Spleen (tissue), 11 donors: ENCODE results near the gene SOS1. TPM values are rescaled to one million over a fixed set of nuclear protein-coding genes. Genes with fewer than 3 reads are reported as not detected.

ENCODE experiments used
- DNase-seq: peaks from one replicate; pipeline ENCODE4 v3.0.0-alpha.2; 2020
- H3K27ac ChIP-seq, 8 donors: fragments of 200-600 bp; sonication (generic) in 7 of 8; 1 replicate in 4 of 8; 2 replicates in 4 of 8; pipeline versions ENCODE4 v1.5.0 to v1.8.0; 2016 to 2021; ENCODE audit warnings: inconsistent platforms in 4 of 8, mild to moderate bottlenecking in 4 of 8, moderate library complexity in 1 of 8
- H3K27me3 ChIP-seq, 7 donors: fragments of 200-600 bp; sonication (generic) in 6 of 7; replicated peaks in 1 of 7; 1 replicate in 4 of 7; 2 replicates in 3 of 7; pipeline versions ENCODE4 v1.5.0 to v1.8.0; 2016 to 2021; ENCODE audit warnings: inconsistent platforms in 3 of 7, mild to moderate bottlenecking in 1 of 7
- H3K36me3 ChIP-seq, 6 donors: fragments of 200-600 bp; sonication (generic) in 5 of 6; 1 replicate in 4 of 6; 2 replicates in 2 of 6; pipeline versions ENCODE4 v1.5.0 to v1.8.0; 2016 to 2021; ENCODE audit warnings: inconsistent platforms in 2 of 6
- H3K4me1 ChIP-seq, 6 donors: fragments of 200-600 bp; sonication (generic) in 5 of 6; 1 replicate in 3 of 6; 2 replicates in 3 of 6; pipeline versions ENCODE4 v1.5.0 to v1.8.0; 2016 to 2021; ENCODE audit warnings: inconsistent platforms in 3 of 6
- H3K4me3 ChIP-seq, 8 donors: fragments of 200-600 bp; sonication (generic) in 7 of 8; 1 replicate in 4 of 8; 2 replicates in 4 of 8; pipeline versions ENCODE4 v1.5.0 to v1.8.0; 2016 to 2021; ENCODE audit warnings: inconsistent platforms in 4 of 8, mild to moderate bottlenecking in 4 of 8, moderate library complexity in 2 of 8
- H3K9me3 ChIP-seq, 8 donors: fragments of 200-600 bp; sonication (generic) in 7 of 8; 1 replicate in 4 of 8; 2 replicates in 4 of 8; pipeline versions ENCODE4 v1.5.0 to v1.8.0; 2016 to 2021; ENCODE audit warnings: inconsistent platforms in 4 of 8
- CTCF ChIP-seq, 11 experiments: fragments of 200-600 bp in 7 of 11; fragments of 450-650 bp in 4 of 11; sonication (generic) in 4 of 11; IDR thresholded peaks in 8 of 11; conservative IDR thresholded peaks in 3 of 11; 1 replicate in 7 of 11; 2 replicates in 4 of 11; pipeline versions ENCODE4 v1.4.0 to v1.8.0; 2016 to 2021; ENCODE audit warnings: antibody characterized with exemption in 11 of 11, inconsistent platforms in 4 of 11, mild to moderate bottlenecking in 1 of 11
- POLR2A ChIP-seq, 3 donors: fragments of 450-650 bp; IDR thresholded peaks; one replicate each; pipeline ENCODE4 v1.5.1; 2017; ENCODE audit warnings: antibody characterized with exemption in 3 of 3, mild to moderate bottlenecking in 1 of 3
- POLR2AphosphoS5 ChIP-seq, 3 donors: sonication (generic); formaldehyde crosslinking; IDR thresholded peaks; one replicate each; pipeline ENCODE4 v1.5.1; 2017; ENCODE audit warnings: antibody characterized with exemption in 3 of 3
- WGBS, 5 donors: extraction: QIAGEN DNeasy Blood & Tissue Kit in 3 of 5; methylation state at CpG; one replicate each; pipeline versions ENCODE4 v1.1.5 to v1.1.7; 2013 to 2018; 5-methylcytosine and 5-hydroxymethylcytosine counted together
- intact Hi-C: fragments of 100-400 bp; cut with DNase I; formaldehyde crosslinking; loops from one replicate; pipeline ENCODE4 v1.15.0; 2023; ENCODE audit warnings: low total_unique reads
- polyA plus RNA-seq, 3 donors: library from polyadenylated mRNA; stranded (reverse); fragments of 200-250 nt; gene quantifications; one replicate each; pipeline ENCODE4 v1.2.1, GENCODE V29; 2013
- total RNA-seq, 7 donors: library from RNA; depleted of rRNA in 3 of 7; stranded (reverse); fragments of >200 nt in 3 of 7; fragmentation: NEBNext Ultra II Directional in 4 of 7; extraction: Animal tissue kit (Norgen Biotek cat#: 25700) in 4 of 7; gene quantifications; one replicate each; pipeline versions ENCODE4 v1.1.0 to v1.2.1, GENCODE V29; 2016 to 2021
- donor health status: healthy with polysubstance abuse.
- donor health status: DM: no; HTN: no; CAD: no; lungs with moderate emphysema.
- donor health status: DM: no; HTN: no; CAD: no.
- donor health status: Bipolar disorder and iron deficiency.
- donor health status: healthy.
- donor health status: DM: no; HTN: no; CAD: no.
- donor health status: DM: yes; HTN: yes; CAD: no.

The SOS1 gene
- total and polyA plus RNA-seq, 10 donors = 5.9 to 85.8 (median 42.8) TPM

- no peak for TF ChIP-seq POLR2A (IDR thresholded peaks at IDR 0.05)
- TF ChIP-seq CTCF (IDR thresholded peaks at IDR 0.05 in 8 of 11, conservative IDR thresholded peaks at IDR 0.05 in 3 of 11) = no peak
- TF ChIP-seq POLR2AphosphoS5 (IDR thresholded peaks at IDR 0.05) = no peak
- no peak overlapping the region for H3K4me3 ChIP-seq
- no peaks in the 10 kb centered on the region for H3K36me3 ChIP-seq
- no peaks in the 10 kb centered on the region for H3K27me3 ChIP-seq
- DNase-seq = no peak
- H3K4me1 ChIP-seq = peaks cover 0 to 28% (median 16%) of the 10 kb centered on the region in 6 donors
- H3K27ac ChIP-seq = no peak overlapping the region
- intact Hi-C loops = no loop called here
- no peaks in the 10 kb centered on the region for H3K9me3 ChIP-seq
These were observed 25.8 kb upstream of the SOS1 start for GRCh38 chr2:39146630-39147029.

- Histone ChIP-seq H3K36me3 (no peaks in the 10 kb centered on the region), H3K27me3 (no peaks in the 10 kb centered on the region), H3K9me3 (no peaks in the 10 kb centered on the region), H3K4me3 (no peak overlapping the region), H3K4me1 (peaks cover 0 to 34% (median 22%) of the 10 kb centered on the region in 6 donors), H3K27ac (no peak overlapping the region)
- DNase-seq = no peak
- TF ChIP-seq POLR2AphosphoS5 (IDR thresholded peaks at IDR 0.05) = no peak
- TF ChIP-seq POLR2A (IDR thresholded peaks at IDR 0.05) = no peak
- TF ChIP-seq CTCF (IDR thresholded peaks at IDR 0.05 in 8 of 11, conservative IDR thresholded peaks at IDR 0.05 in 3 of 11) = no peak
- intact Hi-C loops = no loop called here
- 86 to 94% (median 89%) methylated on average over 3 of the region's 3 CpGs for WGBS, 5 donors
These were observed 25.1 kb upstream of the SOS1 start for GRCh38 chr2:39145906-39146421.

- no peaks in the 10 kb centered on the region for H3K9me3 ChIP-seq
- intact Hi-C loops = no loop called here
- 97 to 99% (median 97%) methylated on average over 5 of the region's 5 CpGs for WGBS, 5 donors
- no peak overlapping the region for H3K4me3 ChIP-seq
- no peaks in the 10 kb centered on the region for H3K27me3 ChIP-seq
- H3K36me3 ChIP-seq = no peaks in the 10 kb centered on the region
- peaks cover 0 to 50% (median 32%) of the 10 kb centered on the region in 6 donors for H3K4me1 ChIP-seq
- H3K27ac ChIP-seq = no peak overlapping the region
- TF ChIP-seq CTCF (IDR thresholded peaks at IDR 0.05 in 8 of 11, conservative IDR thresholded peaks at IDR 0.05 in 3 of 11) = no peak
- DNase-seq = no peak
These were observed 23.6 kb upstream of the SOS1 start for GRCh38 chr2:39144416-39144815.

- no peak for DNase-seq
- no peaks in the 10 kb centered on the region for H3K27me3 ChIP-seq
- WGBS, 5 donors = 51 to 64% (median 59%) methylated on average over 3 of the region's 3 CpGs
- H3K9me3 ChIP-seq = no peaks in the 10 kb centered on the region
- TF ChIP-seq POLR2AphosphoS5 (IDR thresholded peaks at IDR 0.05) (no peak), POLR2A (IDR thresholded peaks at IDR 0.05) (no peak), CTCF (IDR thresholded peaks at IDR 0.05 in 8 of 11, conservative IDR thresholded peaks at IDR 0.05 in 3 of 11) (no peak)
- H3K27ac ChIP-seq = peak overlapping the region in 7 of 8 donors; percentile 2 to 66 (median 48)
- no peak overlapping the region for H3K4me3 ChIP-seq
- peaks cover 0 to 53% (median 32%) of the 10 kb centered on the region in 6 donors for H3K4me1 ChIP-seq
- no peaks in the 10 kb centered on the region for H3K36me3 ChIP-seq
- intact Hi-C loops = no loop called here
These were observed 22.2 kb upstream of the SOS1 start for GRCh38 chr2:39142904-39143605.
